ENCODE results near the gene C3orf70. TPM values are rescaled to one million over a fixed set of nuclear protein-coding genes. Genes with fewer than 3 reads are reported as not detected.

The C3orf70 gene
- total and polyA plus RNA-seq, 8 donors = 2.2 to 6.3 (median 4.6) TPM

DNA sequence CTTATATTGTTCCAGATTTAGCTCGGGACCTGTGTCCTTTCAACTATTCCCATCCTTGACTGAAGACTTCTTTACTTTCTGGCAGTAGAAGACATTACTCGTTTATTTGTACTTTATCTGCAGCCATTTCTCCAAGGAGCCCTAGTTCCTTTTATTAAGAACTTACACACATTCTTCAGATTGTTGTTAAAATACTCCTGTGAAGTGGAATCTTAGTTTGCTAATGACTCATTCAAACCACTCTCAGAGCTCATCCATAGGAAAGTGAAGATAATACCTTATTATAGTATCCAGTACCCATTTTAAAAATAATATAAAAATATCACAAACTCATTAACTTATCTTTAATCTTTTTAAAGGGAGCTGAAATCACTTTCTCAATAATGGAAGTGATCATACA, 63.5 kb downstream of the C3orf70 start:
- peak; percentile 24 for ATAC-seq
- DNase-seq = no peak
- intact Hi-C loops (cut with DNase I) = no loop called here
- Histone ChIP-seq H3K27me3 (no peaks in the 10 kb centered on the region), H3K36me3 (no peaks in the 10 kb centered on the region), H3K9me3 (no peaks in the 10 kb centered on the region), H3K27ac (no peak overlapping the region), H3K4me3 (no peak overlapping the region), H3K4me1 (no peaks in the 10 kb centered on the region)
- TF ChIP-seq, protein P1, sequence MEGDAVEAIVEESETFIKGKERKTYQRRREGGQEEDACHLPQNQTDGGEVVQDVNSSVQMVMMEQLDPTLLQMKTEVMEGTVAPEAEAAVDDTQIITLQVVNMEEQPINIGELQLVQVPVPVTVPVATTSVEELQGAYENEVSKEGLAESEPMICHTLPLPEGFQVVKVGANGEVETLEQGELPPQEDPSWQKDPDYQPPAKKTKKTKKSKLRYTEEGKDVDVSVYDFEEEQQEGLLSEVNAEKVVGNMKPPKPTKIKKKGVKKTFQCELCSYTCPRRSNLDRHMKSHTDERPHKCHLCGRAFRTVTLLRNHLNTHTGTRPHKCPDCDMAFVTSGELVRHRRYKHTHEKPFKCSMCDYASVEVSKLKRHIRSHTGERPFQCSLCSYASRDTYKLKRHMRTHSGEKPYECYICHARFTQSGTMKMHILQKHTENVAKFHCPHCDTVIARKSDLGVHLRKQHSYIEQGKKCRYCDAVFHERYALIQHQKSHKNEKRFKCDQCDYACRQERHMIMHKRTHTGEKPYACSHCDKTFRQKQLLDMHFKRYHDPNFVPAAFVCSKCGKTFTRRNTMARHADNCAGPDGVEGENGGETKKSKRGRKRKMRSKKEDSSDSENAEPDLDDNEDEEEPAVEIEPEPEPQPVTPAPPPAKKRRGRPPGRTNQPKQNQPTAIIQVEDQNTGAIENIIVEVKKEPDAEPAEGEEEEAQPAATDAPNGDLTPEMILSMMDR (IDR thresholded peaks at IDR 0.05) = no peak

DNA sequence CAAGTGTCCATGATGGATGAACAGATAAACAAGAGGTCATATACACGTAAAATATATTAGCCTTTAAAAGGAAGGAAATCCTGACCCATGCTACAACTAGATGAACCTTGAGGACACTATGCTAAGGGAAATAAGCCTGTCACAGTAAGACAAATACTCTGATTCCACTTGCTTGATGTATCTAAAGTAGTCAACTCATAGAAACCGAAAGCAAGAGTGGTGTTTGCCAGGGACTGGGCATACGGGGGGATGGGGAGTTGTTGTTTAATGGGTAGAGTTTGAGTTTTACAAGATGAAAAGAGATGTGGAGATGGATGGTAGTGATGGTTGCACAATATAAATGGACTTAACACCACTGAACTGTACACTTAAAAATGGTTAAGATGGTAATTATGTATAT, 65.4 kb downstream of the C3orf70 start:
- no peak for ATAC-seq
- intact Hi-C loops (cut with DNase I) = no loop called here
- no peaks in the 10 kb centered on the region for H3K4me1 ChIP-seq
- TF ChIP-seq, protein P1 (IDR thresholded peaks at IDR 0.05) = no peak
- no peak overlapping the region for H3K4me3 ChIP-seq
- no peaks in the 10 kb centered on the region for H3K9me3 ChIP-seq
- no peaks in the 10 kb centered on the region for H3K27me3 ChIP-seq
- no peak overlapping the region for H3K27ac ChIP-seq
- no peak for DNase-seq
- H3K36me3 ChIP-seq = no peaks in the 10 kb centered on the region

DNA sequence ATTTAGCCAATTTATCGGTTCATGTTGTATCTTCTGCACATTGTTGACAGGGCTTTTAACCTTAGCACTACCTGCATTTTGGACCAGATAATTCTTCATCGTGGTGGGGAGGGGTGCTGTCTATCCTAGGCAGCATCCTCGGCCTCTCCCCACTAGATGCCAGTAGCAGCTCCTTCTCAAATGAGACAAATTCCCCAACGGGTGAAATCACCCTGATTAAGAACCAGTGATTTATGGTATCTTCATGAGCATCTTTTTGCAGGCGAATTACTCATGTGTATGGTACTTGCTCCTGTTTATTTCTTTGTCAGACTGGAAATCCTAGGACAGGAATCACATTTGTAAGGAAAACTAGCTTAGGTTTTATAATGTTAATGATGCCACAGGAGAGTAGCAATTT, 68.0 kb downstream of the C3orf70 start:
- ATAC-seq (no peak), DNase-seq (no peak)
- H3K27ac ChIP-seq = no peak overlapping the region
- H3K4me1 ChIP-seq = no peaks in the 10 kb centered on the region
- no peak overlapping the region for H3K4me3 ChIP-seq
- intact Hi-C loops (cut with DNase I) = no loop called here
- TF ChIP-seq, protein P1 (IDR thresholded peaks at IDR 0.05) = no peak
- no peaks in the 10 kb centered on the region for H3K36me3 ChIP-seq
- no peaks in the 10 kb centered on the region for H3K9me3 ChIP-seq
- H3K27me3 ChIP-seq = no peaks in the 10 kb centered on the region

DNA sequence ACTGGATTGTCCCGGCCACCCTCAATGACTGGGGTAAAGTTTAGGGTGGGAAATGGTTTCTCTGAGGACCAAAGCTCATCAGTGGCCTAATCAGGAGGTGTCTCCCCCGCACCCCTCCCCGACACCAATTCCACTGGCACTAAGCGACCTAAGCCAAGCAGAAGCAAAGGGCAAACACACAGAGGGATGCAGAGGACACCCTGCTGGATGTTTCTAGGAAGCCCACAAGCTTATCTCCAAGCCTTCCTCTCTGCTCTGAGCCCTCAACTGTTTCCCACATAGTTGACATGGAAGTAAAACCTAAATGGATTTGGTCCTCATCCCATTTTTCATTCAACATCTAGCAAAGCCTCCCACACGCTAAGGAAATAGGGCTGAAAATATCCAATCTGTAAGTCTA, 68.5 kb downstream of the C3orf70 start:
- DNase-seq (no peak), ATAC-seq (no peak)
- Histone ChIP-seq H3K4me1 (no peaks in the 10 kb centered on the region), H3K27me3 (no peaks in the 10 kb centered on the region), H3K9me3 (no peaks in the 10 kb centered on the region), H3K4me3 (no peak overlapping the region), H3K36me3 (no peaks in the 10 kb centered on the region), H3K27ac (no peak overlapping the region)
- TF ChIP-seq, protein P1 (IDR thresholded peaks at IDR 0.05) = no peak
- intact Hi-C loops (cut with DNase I) = no loop called here

DNA sequence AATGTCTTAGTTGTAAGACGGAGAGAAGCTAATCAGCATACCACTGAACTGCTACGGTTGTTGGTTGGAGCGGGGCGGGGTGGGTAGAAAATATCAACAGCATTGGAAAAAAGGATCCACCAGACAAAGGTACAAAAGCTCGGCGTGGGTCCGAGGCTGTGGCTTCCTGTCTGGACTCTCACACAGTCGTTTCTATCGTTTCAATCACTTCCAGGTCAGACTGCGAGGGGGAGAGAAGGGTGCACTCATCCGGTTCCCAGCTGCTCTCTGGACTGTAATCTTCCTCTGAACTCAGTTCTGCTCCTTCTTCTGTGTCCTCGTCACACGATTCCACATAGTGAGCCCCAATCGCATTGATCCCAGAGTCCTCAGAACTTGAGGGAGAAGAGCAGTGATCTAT, 70.0 kb downstream of the C3orf70 start:
- H3K27me3 ChIP-seq = no peaks in the 10 kb centered on the region
- H3K27ac ChIP-seq = no peak overlapping the region
- H3K4me3 ChIP-seq = no peak overlapping the region
- H3K4me1 ChIP-seq = no peaks in the 10 kb centered on the region
- no peak for DNase-seq
- TF ChIP-seq, protein P1 (IDR thresholded peaks at IDR 0.05) = no peak
- no peaks in the 10 kb centered on the region for H3K9me3 ChIP-seq
- ATAC-seq = no peak
- intact Hi-C loops (cut with DNase I) = no loop called here
- no peaks in the 10 kb centered on the region for H3K36me3 ChIP-seq

Data from left lung (tissue), 10 donors.